Esophagus squamous epithelium (tissue), 4 donors: ENCODE results near the gene PRKCA.

Experiments used
- CTCF ChIP-seq, 6 experiments: fragments of 450-650 bp in 4 of 6; fragments of 200-600 bp in 2 of 6; sonication (generic) in 2 of 6; IDR thresholded peaks; one replicate each; pipeline ENCODE4 v1.5.1; 2016 to 2019; ENCODE audit warnings: antibody characterized with exemption in 6 of 6, mild to moderate bottlenecking in 4 of 6, moderate library complexity in 4 of 6
- POLR2A ChIP-seq, 4 donors: fragments of 450-650 bp; IDR thresholded peaks; one replicate each; pipeline ENCODE4 v1.6.1; 2017; ENCODE audit warnings: antibody characterized with exemption in 4 of 4, mild to moderate bottlenecking in 4 of 4, moderate library complexity in 3 of 4

GRCh38 chr17:66714046-66715023 is 411.9 kb downstream of the PRKCA start:
- no peak for TF ChIP-seq CTCF (IDR thresholded peaks at IDR 0.05)
- no peak for TF ChIP-seq POLR2A (IDR thresholded peaks at IDR 0.05)
